Measurements from ENCODE around the gene GRM2.
A peak's percentile ranks its signal among the peaks of the same experiment; 100 is the strongest.

Gene GRM2

DNA sequence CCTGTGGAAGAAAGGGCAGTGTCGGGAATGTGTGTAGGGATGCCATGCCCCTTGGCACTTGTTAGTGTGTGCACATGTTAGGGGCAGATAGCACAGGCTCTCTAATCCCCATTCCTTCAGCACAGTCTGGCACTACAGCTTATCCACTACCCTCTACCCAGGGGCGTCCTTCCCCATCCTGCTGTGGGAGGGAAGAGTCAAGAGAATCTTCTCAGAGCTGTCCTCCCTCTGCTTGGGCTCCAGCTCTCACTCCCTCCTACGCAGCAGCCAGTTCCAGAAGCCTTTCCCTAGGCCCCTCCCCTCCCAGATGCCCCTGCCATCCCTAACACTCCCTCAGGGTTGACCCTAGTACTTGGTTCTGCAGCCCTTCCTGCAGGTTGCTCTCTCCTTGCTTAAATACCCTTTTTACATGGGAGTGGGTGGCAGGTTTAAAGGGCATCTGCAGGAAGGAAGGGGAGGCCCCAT is 815 bp upstream of the GRM2 start:
- DNase-seq, result no peak

DNA sequence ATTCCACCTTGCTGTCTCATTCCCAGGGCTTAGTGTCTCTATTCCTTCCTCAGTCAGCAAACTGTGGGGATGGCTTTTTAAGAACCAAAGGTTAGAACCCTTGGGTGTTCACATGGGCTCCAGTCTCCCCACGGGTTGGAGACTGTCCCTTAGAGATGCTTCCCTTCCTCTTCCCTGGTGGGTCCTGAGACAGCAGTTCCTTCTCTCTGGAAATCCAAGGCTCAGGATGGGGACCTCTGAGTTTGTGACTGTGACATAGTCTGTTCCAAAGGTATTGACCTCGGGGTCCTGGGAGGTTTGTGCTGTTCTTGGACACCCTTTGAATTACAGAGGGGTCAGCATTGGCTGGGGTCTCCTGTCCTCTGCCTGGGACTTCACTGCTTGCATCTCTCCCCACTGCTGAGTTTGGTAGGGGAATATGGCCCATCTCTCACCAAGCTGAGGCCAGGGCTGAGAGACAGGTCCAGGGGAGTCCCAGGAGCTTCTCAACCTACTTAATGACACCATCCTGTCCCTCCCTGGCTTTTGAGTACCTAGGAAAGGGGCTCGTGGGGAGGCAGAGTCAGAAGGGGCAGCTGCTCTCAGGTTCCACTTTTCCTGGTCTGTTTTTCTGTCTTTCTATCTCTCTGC is 1.5 kb downstream of the GRM2 start:
- peak; percentile 41 for DNase-seq

- DNase-seq, result peak; percentile 49
These were observed 2.1 kb downstream of the GRM2 start for GRCh38 chr3:51709004-51709420.

DNA sequence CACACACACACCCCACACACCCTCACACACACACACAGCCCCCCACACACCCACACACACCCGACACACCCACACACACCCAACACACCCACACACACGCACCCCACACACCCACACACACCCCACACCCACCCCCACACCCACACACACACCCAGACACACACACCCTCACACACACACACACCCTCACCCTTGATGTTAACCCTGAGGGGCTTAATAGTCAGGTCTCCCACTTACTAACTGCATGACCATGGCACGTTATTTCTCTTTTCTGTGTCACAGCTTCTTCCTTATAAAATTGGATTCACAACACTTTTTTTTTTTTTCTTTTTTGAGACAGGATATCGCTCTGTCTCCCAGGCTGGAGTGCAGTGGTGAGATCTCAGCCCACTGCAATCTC is 2.8 kb downstream of the GRM2 start:
- DNase-seq, result peak; percentile 48

DNA sequence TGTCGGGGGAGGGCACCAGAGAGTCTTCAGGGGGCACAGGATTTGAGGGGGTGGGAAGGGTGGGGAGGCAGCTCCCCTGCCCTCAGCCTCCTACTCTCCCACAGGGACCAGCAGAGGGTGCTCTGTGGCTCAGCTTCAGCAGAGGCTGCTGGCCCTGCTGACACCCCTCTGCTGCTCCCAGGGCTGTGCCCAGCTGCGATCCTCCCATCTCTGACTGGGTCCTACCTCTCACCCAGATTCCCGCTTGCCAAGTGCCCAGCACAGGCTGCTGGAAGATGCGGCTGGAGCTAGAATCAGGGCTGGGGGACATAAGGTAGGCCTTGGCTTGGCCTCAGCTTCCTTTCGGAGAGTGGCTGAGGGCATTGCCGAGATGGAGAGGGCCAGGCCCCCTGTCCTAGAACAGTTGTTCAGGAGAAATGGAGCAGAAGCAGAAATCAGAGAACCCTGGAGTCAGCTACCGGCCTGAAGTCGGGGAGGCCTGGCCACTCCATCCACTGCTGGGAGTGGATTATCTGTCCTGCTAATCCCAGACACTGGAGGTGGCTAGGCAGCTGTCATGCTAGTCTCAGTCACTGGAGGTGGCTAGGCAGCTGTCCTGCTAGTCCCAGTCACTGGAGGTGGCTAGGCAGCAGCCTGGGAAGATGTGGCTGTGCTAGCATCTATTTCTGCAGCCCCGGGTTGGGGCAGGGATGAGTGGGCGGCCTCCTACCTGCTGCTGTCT is 3.9 kb downstream of the GRM2 start:
- DNase-seq, result peak; percentile 52

GRCh38 chr3:51711352-51712037 is 4.6 kb downstream of the GRM2 start:
- peak; percentile 36 for DNase-seq

- no peak for DNase-seq
These were observed 5.2 kb downstream of the GRM2 start for GRCh38 chr3:51712038-51712420.

- DNase-seq, result no peak
These were observed 5.7 kb downstream of the GRM2 start for GRCh38 chr3:51712511-51712931.

GRCh38 chr3:51712963-51713362 is 6.1 kb downstream of the GRM2 start:
- DNase-seq, result peak; percentile 23

DNA sequence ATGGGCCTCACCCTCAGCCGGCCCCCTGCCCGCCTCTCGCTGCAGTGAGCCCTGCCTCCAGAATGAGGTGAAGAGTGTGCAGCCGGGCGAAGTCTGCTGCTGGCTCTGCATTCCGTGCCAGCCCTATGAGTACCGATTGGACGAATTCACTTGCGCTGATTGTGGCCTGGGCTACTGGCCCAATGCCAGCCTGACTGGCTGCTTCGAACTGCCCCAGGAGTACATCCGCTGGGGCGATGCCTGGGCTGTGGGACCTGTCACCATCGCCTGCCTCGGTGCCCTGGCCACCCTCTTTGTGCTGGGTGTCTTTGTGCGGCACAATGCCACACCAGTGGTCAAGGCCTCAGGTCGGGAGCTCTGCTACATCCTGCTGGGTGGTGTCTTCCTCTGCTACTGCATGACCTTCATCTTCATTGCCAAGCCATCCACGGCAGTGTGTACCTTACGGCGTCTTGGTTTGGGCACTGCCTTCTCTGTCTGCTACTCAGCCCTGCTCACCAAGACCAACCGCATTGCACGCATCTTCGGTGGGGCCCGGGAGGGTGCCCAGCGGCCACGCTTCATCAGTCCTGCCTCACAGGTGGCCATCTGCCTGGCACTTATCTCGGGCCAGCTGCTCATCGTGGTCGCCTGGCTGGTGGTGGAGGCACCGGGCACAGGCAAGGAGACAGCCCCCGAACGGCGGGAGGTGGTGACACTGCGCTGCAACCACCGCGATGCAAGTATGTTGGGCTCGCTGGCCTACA is 8.5 kb downstream of the GRM2 start:
- DNase-seq, result peak; percentile 42

DNA sequence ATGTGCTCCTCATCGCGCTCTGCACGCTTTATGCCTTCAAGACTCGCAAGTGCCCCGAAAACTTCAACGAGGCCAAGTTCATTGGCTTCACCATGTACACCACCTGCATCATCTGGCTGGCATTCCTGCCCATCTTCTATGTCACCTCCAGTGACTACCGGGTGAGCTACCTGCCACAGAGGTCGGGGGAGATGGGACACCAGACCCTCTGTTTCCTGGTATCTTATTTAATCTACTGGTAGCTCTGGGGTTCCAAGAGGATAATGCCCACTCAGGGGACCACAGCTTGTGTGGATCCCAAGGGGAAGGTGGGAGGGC is 9.1 kb downstream of the GRM2 start:
- no peak for DNase-seq

DNA sequence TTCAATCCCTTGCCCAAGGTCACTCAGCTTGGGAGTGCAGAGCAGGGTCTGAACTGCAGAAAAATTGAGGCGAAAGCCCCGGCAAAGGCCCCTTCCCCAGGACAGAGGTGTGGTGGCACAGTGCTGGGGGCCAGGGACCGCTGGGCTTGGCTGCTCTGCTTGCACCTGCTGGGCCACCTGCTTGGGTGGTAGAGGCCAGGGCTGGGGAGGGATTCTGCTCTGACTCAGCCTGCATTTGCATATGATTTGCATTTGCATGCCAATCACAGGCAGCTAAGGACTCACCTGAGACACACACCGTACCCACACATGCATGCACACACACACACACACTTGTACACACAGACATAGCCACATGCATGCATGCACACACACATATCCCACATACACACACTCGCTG is 9.9 kb downstream of the GRM2 start:
- no peak for DNase-seq

GRCh38 chr3:51717446-51717845 is 10.6 kb downstream of the GRM2 start:
- DNase-seq, result peak; percentile 49

GRCh38 chr3:51717947-51718346 is 11.1 kb downstream of the GRM2 start:
- DNase-seq, result no peak

DNA sequence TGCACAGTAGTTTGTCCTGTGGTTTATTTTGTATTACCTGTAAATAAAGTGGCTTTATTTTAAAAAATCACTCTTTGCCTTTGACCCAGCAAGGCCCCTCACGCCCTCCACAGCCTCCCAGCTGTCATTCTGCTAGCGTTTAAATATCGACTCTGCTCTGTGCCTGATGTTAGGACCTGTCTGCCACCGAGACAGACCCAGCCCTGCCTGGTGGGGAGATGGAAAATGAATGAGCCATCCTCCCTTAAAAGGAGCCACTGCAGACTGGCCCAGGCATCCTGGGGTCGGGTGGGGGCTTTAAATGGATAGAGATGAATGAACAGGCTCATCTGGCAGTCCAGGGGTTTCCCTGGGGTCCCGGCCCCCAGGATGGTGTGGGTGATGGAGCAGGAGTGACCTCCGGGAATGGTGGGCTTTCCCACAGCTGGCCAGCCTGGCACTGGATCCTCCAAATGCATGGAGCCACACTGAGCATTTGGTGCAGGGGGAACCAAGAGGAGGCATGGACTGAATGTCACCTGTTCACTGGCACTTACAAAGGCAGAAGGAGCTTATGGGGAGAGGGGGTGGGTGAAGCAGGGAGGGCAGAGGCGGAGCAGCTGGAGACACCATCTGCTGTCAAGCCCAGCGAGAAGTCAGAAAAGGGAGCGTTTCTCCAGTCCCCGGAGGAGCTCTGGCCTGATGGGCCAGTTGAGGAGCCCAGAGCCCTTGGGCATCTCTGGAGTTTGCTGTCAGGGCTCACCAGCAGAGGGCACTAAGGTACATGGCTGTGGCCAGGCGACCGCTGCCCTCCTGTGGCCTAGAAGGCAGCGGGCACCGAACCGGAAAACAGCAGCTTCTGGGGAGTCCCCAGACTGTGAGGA is 11.9 kb downstream of the GRM2 start:
- peak; percentile 85 for DNase-seq

GRCh38 chr3:51719410-51720025 is 12.7 kb downstream of the GRM2 start:
- DNase-seq, result no peak

GRCh38 chr3:51720292-51721061 is 13.6 kb downstream of the GRM2 start:
- no peak for DNase-seq

- no peak for DNase-seq
These were observed 14.3 kb downstream of the GRM2 start for GRCh38 chr3:51721062-51721745.

GRCh38 chr3:51722362-51722761 is 15.5 kb downstream of the GRM2 start:
- no peak for DNase-seq

DNA sequence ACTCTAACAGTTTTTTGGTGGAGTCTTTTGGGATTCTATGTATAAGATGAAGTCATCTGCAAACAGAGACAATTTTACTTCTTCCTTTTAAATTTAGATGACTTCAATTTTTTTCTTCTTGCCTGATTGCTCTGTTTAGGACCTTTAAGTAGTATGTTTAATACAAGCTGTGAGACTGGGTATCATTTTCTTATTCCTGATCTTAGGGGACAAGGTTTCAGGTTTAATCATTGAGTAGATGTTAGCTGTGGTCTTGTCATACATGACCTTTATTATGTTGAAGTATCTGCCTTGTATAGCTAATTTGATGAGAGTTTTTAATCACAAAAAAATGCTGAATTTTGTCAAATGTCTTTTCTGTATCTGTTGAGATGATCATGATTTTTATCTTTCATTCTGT is 20.6 kb downstream of the GRM2 start:
- no peak for DNase-seq
